Ishikawa (cell line): ENCODE data around the gene CHMP1A.

Experiments
- CEBPB ChIP-seq: IDR thresholded peaks from 2 replicates; pipeline ENCODE4 v1.6.1; 2012
- CREB1 ChIP-seq: IDR thresholded peaks from 2 replicates; pipeline ENCODE4 v1.6.1; 2012; ENCODE audit warnings: low read depth
- EGR1 ChIP-seq: IDR thresholded peaks from 2 replicates; pipeline ENCODE4 v1.6.1; 2012
- EP300 ChIP-seq: IDR thresholded peaks from 2 replicates; pipeline ENCODE4 v1.6.1; 2012; ENCODE audit warnings: borderline replicate concordance
- FOXM1 ChIP-seq: IDR thresholded peaks from 2 replicates; pipeline ENCODE4 v1.6.1; 2012; ENCODE audit warnings: low read depth, borderline replicate concordance
- MAX ChIP-seq: IDR thresholded peaks from 2 replicates; pipeline ENCODE4 v1.6.1; 2012
- NFIC ChIP-seq: IDR thresholded peaks from 2 replicates; pipeline ENCODE4 v1.6.1; 2012
- RAD21 ChIP-seq: IDR thresholded peaks from 2 replicates; pipeline ENCODE4 v1.6.1; 2012; ENCODE audit warnings: low read depth
- TAF1 ChIP-seq: IDR thresholded peaks from 2 replicates; pipeline ENCODE4 v1.6.1; 2012; ENCODE audit warnings: low read depth, mild to moderate bottlenecking
- TCF12 ChIP-seq: IDR thresholded peaks from 2 replicates; pipeline ENCODE4 v1.6.1; 2012; ENCODE audit warnings: low read depth
- TEAD4 ChIP-seq: IDR thresholded peaks from 2 replicates; pipeline ENCODE4 v1.6.1; 2012
- USF1 ChIP-seq: IDR thresholded peaks from 2 replicates; pipeline ENCODE4 v1.6.1; 2012
- YY1 ChIP-seq: IDR thresholded peaks from 2 replicates; pipeline ENCODE4 v1.6.1; 2012; ENCODE audit warnings: low read depth
- ZBTB7A ChIP-seq: IDR thresholded peaks from 2 replicates; pipeline ENCODE4 v1.6.1; 2012; ENCODE audit warnings: low read depth
- TF ChIP-seq, protein P1 (sequence below): IDR thresholded peaks from 2 replicates; pipeline ENCODE4 v1.6.1; 2012; ENCODE audit warnings: low read depth, mild to moderate bottlenecking

Gene CHMP1A

DNA sequence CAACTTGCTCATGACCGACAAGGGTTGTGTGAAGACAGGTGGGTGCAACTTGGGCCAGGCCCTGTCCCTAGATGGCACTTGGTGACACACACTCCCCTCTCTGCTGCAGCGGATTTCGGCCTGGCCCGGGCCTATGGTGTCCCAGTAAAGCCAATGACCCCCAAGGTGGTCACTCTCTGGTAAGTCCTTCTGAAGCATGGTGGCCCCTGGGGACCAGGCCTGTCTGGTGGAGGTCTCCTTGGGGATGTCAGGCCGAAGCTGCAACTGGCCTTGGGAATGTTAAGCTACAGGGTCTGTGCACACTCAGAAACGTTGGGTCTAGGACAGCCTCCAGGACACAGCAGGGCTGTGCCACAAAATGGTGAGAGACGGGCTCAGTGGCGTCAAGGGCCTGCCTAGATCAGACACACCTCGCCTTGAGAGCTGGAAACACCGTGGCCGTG is 35.8 kb upstream of the CHMP1A start:
- TF ChIP-seq ZBTB7A (no peak), RAD21 (no peak), TCF12 (no peak), YY1 (no peak), EP300 (no peak), TAF1 (no peak), MAX (no peak), TEAD4 (no peak), USF1 (no peak), FOXM1 (no peak), EGR1 (no peak), NFIC (no peak), CREB1 (no peak), CEBPB (no peak)
- TF ChIP-seq, protein P1, sequence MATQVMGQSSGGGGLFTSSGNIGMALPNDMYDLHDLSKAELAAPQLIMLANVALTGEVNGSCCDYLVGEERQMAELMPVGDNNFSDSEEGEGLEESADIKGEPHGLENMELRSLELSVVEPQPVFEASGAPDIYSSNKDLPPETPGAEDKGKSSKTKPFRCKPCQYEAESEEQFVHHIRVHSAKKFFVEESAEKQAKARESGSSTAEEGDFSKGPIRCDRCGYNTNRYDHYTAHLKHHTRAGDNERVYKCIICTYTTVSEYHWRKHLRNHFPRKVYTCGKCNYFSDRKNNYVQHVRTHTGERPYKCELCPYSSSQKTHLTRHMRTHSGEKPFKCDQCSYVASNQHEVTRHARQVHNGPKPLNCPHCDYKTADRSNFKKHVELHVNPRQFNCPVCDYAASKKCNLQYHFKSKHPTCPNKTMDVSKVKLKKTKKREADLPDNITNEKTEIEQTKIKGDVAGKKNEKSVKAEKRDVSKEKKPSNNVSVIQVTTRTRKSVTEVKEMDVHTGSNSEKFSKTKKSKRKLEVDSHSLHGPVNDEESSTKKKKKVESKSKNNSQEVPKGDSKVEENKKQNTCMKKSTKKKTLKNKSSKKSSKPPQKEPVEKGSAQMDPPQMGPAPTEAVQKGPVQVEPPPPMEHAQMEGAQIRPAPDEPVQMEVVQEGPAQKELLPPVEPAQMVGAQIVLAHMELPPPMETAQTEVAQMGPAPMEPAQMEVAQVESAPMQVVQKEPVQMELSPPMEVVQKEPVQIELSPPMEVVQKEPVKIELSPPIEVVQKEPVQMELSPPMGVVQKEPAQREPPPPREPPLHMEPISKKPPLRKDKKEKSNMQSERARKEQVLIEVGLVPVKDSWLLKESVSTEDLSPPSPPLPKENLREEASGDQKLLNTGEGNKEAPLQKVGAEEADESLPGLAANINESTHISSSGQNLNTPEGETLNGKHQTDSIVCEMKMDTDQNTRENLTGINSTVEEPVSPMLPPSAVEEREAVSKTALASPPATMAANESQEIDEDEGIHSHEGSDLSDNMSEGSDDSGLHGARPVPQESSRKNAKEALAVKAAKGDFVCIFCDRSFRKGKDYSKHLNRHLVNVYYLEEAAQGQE, result no peak

DNA sequence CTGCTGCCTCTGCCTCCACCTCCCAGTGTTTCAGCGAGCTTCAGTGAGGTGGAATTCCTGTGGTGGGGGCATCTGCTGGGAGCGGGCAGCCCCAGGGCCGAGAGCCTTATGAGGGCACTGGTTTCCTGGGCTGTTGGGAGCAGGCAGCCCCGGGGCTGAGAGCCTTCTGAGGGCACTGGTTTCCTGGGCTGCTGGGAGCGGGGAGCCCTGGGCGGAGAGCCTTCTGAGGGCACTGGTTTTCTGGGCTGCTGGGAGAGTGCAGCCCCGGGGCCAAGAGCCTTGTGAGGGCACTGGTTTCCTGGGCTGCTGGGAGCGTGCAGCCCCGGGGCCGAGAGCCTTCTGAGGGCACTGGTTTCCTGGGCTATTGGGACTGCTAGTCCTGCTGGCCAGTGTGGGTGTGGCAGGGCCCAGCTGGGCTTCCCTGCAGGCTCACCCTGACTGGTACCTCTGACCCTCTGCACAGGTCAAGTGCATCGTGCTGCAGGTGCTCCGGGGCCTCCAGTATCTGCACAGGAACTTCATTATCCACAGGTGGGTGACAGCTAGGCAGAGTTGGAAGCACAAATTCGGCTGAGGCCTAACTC is 34.6 kb upstream of the CHMP1A start:
- no peak for TF ChIP-seq CEBPB
- no peak for TF ChIP-seq FOXM1
- TF ChIP-seq USF1, result no peak
- TF ChIP-seq TEAD4, result no peak
- TF ChIP-seq TAF1, result no peak
- no peak for TF ChIP-seq TCF12
- no peak for TF ChIP-seq EGR1
- no peak for TF ChIP-seq NFIC
- TF ChIP-seq EP300, result no peak
- no peak for TF ChIP-seq ZBTB7A
- no peak for TF ChIP-seq MAX
- TF ChIP-seq RAD21, result no peak
- TF ChIP-seq, protein P1, result no peak
- no peak for TF ChIP-seq CREB1
- TF ChIP-seq YY1, result no peak

GRCh38 chr16:89691231-89691985 is 33.9 kb upstream of the CHMP1A start:
- TF ChIP-seq CEBPB (no peak), EP300 (no peak), EGR1 (no peak), TCF12 (no peak), TEAD4 (no peak), TAF1 (no peak)

- no peak for TF ChIP-seq CREB1
- no peak for TF ChIP-seq EP300
Measured at GRCh38 chr16:89690392-89690901, 32.9 kb upstream of the CHMP1A start.

GRCh38 chr16:89689142-89689541 is 31.6 kb upstream of the CHMP1A start:
- no peak for TF ChIP-seq ZBTB7A
- no peak for TF ChIP-seq EP300
- TF ChIP-seq TAF1, result no peak
- no peak for TF ChIP-seq CREB1
- TF ChIP-seq NFIC, result no peak
- TF ChIP-seq YY1, result no peak
- TF ChIP-seq USF1, result no peak
- TF ChIP-seq, protein P1, result no peak
- no peak for TF ChIP-seq TCF12
- TF ChIP-seq RAD21, result no peak
- no peak for TF ChIP-seq MAX
- no peak for TF ChIP-seq FOXM1
- no peak for TF ChIP-seq TEAD4
- no peak for TF ChIP-seq EGR1
- no peak for TF ChIP-seq CEBPB
